Suprapubic skin (tissue), 3 donors: ENCODE measurements around the gene BMS1.

Experiments used
- CTCF ChIP-seq, 2 donors: fragments of 200-600 bp in 1 of 2; fragments of 450-650 bp in 1 of 2; sonication (generic) in 1 of 2; IDR thresholded peaks; one replicate each; pipeline ENCODE4 v1.5.1; 2016 to 2019; ENCODE audit warnings: antibody characterized with exemption in 2 of 2, mild to moderate bottlenecking in 1 of 2, moderate library complexity in 1 of 2
- POLR2AphosphoS5 ChIP-seq, 3 donors: sonication (generic); formaldehyde crosslinking; IDR thresholded peaks; one replicate each; pipeline ENCODE4 v1.6.1; 2017; ENCODE audit warnings: antibody characterized with exemption in 3 of 3

DNA sequence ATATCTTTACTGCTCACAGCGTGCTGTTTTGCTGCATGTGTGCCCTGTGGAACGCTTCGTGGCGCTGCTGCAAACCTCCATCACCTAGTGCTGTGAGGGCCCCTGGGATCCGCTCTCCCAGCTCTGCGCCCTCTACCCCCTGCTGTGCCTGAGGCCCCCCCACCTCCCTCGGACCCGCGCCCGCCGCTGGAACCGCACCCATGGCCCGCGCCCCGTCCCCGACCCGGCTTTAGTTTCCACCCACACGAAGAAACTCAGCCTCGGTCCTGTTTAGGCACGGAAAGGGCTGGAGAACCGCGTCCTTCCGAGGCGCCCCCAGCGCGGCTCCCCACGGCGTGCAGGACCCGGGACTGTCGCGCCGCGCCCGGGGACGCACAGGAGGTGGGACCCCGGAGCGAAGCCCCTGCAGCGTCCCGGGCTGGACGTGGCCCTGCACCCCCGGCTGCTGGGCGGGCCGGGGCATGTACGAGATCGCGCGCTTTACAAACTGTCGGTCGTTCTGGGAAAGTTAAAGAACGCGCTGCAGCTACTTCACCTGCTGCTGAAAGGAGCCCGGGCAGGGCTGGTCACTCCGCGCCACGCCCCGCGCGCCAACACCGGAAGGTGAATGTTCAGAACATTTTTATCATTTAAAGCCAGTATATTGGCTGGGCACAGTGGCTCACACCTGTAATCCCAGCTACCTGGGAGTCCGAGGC lies 54.3 kb downstream of the BMS1 start:
- no peak for TF ChIP-seq CTCF (IDR thresholded peaks at IDR 0.05)
- TF ChIP-seq POLR2AphosphoS5 (IDR thresholded peaks at IDR 0.05): no peak
